ENCODE results near the gene RBM48.
A peak's percentile ranks its signal among the peaks of the same experiment; 100 is the strongest.
"Not testable (repeated sequence)": the region's sequence is repeated elsewhere in the genome, so short reads cannot be mapped to it uniquely, and the experiment has no call there.

RBM48 gene

DNA sequence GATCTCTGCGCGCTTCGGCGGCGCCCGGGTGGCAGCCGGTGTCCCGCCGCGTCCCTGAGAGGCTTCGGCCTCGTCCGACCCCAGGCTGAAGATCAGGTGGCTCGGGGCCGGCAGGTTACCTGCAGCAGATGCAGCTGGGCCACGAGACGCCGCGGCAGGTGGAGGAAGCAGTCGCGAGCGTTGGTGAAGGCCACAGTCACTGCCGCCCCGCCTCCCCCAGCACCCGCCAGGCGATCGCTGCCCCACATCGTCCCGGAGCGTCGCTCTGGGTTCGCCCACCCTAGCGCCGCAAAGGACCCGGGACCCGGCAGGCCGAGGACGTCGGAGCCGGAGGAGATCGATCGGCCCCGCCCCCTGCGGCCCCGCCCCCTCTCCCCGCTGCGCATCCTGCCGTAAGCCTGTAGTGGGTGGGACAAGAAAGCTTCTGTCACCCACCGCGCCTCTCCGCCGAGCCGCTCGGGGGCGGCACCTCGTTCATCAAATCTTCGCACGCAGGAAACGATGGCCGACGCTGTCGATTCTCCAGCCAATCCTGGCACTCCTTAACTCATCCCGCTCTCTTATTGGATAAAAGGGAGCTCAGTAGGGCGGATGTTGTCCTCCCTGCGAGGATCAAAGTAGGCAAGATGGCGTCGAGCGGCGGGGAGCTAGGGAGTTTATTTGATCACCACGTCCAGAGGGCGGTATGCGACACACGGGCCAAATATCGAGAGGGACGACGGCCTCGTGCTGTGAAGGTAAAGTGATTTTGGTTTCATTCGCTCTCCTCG, at the start of gene RBM48, which contains the start of gene PEX1 (continued):
- TF ChIP-seq ZFP37 (tag by site-specific recombination; IDR thresholded peaks at IDR 0.05) (0 out of 2 replicates have a peak, but pooled peaks have one; percentile 38), MYNN (tag by site-specific recombination; IDR thresholded peaks at IDR 0.05; ENCODE audit: borderline replicate concordance) (no peak), ZNF324 (tag by site-specific recombination; IDR thresholded peaks at IDR 0.05) (0 out of 2 replicates have a peak, but pooled peaks have one; percentile 25), IKZF3 (tag by site-specific recombination; IDR thresholded peaks at IDR 0.05) (no peak), ZNF366 (tag by site-specific recombination; conservative IDR thresholded peaks at IDR 0.05) (no peak), YY2 (tag by site-specific recombination; IDR thresholded peaks at IDR 0.05) (peak; percentile 85), ZNF707 (tag by site-specific recombination; IDR thresholded peaks at IDR 0.05) (no peak), ZBTB17 (tag by site-specific recombination; IDR thresholded peaks at IDR 0.05) (peak; percentile 99), ZNF548 (tag by site-specific recombination; IDR thresholded peaks at IDR 0.05) (no peak), ZNF248 (tag by site-specific recombination; IDR thresholded peaks at IDR 0.05) (no peak), KLF8 (tag by site-specific recombination; IDR thresholded peaks at IDR 0.05) (peak; percentile 73; the same call in 1 of the 2 replicates), ZNF585B (tag by site-specific recombination; IDR thresholded peaks at IDR 0.05) (no peak), ZNF157 (tag by site-specific recombination; IDR thresholded peaks at IDR 0.05) (no peak)
- TF ChIP-seq, protein P1, sequence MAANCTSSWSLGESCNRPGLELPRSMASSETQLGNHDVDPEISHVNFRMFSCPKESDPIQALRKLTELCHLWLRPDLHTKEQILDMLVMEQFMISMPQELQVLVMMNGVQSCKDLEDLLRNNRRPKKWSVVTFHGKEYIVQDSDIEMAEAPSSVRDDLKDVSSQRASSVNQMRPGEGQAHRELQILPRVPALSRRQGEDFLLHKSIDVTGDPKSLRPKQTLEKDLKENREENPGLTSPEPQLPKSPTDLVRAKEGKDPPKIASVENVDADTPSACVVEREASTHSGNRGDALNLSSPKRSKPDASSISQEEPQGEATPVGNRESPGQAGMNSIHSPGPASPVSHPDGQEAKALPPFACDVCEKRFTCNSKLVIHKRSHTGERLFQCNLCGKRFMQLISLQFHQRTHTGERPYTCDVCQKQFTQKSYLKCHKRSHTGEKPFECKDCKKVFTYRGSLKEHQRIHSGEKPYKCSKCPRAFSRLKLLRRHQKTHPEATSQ (tag by site-specific recombination; IDR thresholded peaks at IDR 0.05): 0 out of 2 replicates have a peak, but pooled peaks have one; percentile 33
- TF ChIP-seq, protein P2, sequence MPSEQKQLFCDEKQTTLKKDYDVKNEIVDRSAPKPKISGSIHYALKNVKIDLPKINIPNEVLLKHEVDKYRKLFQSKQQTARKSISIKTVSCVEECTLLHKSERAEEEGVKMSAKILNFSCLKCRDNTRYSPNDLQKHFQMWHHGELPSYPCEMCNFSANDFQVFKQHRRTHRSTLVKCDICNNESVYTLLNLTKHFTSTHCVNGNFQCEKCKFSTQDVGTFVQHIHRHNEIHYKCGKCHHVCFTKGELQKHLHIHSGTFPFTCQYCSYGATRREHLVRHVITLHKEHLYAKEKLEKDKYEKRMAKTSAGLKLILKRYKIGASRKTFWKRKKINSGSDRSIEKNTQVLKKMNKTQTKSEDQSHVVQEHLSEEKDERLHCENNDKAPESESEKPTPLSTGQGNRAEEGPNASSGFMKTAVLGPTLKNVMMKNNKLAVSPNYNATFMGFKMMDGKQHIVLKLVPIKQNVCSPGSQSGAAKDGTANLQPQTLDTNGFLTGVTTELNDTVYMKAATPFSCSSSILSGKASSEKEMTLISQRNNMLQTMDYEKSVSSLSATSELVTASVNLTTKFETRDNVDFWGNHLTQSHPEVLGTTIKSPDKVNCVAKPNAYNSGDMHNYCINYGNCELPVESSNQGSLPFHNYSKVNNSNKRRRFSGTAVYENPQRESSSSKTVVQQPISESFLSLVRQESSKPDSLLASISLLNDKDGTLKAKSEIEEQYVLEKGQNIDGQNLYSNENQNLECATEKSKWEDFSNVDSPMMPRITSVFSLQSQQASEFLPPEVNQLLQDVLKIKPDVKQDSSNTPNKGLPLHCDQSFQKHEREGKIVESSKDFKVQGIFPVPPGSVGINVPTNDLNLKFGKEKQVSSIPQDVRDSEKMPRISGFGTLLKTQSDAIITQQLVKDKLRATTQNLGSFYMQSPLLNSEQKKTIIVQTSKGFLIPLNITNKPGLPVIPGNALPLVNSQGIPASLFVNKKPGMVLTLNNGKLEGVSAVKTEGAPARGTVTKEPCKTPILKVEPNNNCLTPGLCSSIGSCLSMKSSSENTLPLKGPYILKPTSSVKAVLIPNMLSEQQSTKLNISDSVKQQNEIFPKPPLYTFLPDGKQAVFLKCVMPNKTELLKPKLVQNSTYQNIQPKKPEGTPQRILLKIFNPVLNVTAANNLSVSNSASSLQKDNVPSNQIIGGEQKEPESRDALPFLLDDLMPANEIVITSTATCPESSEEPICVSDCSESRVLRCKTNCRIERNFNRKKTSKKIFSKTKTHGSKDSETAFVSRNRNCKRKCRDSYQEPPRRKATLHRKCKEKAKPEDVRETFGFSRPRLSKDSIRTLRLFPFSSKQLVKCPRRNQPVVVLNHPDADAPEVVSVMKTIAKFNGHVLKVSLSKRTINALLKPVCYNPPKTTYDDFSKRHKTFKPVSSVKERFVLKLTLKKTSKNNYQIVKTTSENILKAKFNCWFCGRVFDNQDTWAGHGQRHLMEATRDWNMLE (tag by site-specific recombination; conservative IDR thresholded peaks at IDR 0.05; ENCODE audit: low read depth): peak; percentile 91

DNA sequence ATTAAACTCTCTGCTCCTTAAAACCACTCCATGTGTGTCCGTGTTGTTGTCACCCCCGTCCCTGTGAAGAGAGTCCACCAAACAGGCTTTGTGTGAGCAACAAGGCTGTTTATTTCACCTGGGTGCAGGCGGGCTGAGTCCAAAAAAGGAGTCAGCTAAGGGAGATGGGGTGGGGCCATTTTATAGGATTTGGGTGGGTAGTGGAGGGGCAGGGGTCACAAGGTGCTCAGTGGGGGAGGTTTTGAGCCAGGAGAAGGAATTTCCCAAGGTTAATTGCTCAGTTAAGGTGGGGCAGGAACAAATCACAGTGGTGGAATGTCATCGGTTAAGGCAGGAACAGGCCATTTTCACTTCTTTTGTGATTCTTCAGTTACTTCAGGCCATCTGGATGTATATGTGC, 49.4 kb upstream of the RBM48 start:
- H3K9me3 ChIP-seq (ENCODE audit: control insufficient read depth, insufficient read depth, low read depth, low read length); CTCF ChIA-PET; H3K36me3 ChIP-seq (ENCODE audit: control insufficient read depth in 2 of 2, insufficient read depth in 1 of 2, low read length in 2 of 2); H3K4me3 ChIP-seq (ENCODE audit: low read depth, low read length); H3K27ac ChIP-seq (ENCODE audit: extremely low read depth, low read depth, low read length); H3K4me1 ChIP-seq (ENCODE audit: control insufficient read depth, insufficient read depth, low read length): not testable (repeated sequence)
- POLR2A ChIA-PET: interaction anchor here (0.6 kb wide), 1 partner anchor 231 kb away, joined by 5 read pairs; no protein-coding TSS in a partner anchor

DNA sequence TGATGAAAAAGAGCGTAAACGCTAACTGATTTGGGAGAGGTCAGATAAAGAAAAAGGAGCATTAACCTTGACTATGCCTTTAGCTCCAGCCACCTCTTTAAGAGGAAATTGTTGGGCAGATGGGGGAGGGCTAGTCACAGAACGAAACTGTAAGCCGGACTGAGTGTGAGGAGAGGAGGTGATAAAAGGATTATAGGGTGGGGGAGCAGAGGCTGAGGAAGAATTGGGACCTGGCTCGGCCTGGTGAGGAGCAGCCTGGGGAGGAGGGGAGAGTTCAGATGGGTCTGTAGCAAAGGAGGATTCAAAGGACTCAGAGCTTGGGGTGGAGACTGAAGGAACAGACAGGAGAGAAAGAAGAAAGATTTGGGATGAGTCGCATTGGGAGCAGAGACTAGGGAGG, 45.0 kb upstream of the RBM48 start:
- H3K9me3 ChIP-seq (ENCODE audit: control insufficient read depth, insufficient read depth, low read depth, low read length); H3K4me3 ChIP-seq (ENCODE audit: low read depth, low read length); H3K4me1 ChIP-seq (ENCODE audit: control insufficient read depth, insufficient read depth, low read length); POLR2A ChIA-PET; H3K27ac ChIP-seq (ENCODE audit: extremely low read depth, low read depth, low read length): not testable (repeated sequence)
- H3K36me3 ChIP-seq (ENCODE audit: control insufficient read depth in 2 of 2, insufficient read depth in 1 of 2, low read length in 2 of 2): peaks cover 26 to 27% of the 10 kb centered on the region in 2 experiments
- CTCF ChIA-PET: interaction anchor here (0.6 kb wide), 1 partner anchor 23 kb away, joined by 4 read pairs; no protein-coding TSS in a partner anchor

DNA sequence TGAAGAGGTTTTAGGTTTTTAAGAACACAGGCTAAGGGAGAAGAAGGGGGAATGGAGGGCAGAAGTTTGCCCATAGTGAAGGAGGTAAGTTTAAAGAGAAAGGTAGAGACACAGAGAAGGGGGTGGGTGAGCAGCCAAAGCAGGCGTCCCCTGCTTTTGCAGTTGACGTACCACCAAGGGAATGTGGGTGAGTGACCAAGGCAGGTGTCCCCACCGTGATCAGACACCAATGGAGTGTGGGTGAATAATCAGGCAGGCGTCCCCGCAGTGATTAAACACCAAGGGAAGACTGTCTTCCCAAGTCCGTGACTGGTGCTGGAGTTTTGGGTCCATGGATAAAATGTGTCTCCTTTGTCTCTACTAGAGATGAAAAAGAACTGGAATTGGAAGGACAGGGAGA, 44.4 kb upstream of the RBM48 start:
- H3K9me3 ChIP-seq (ENCODE audit: control insufficient read depth, insufficient read depth, low read depth, low read length); H3K27ac ChIP-seq (ENCODE audit: extremely low read depth, low read depth, low read length); H3K4me3 ChIP-seq (ENCODE audit: low read depth, low read length); H3K4me1 ChIP-seq (ENCODE audit: control insufficient read depth, insufficient read depth, low read length); POLR2A ChIA-PET: not testable (repeated sequence)
- CTCF ChIA-PET: interaction anchor here (0.6 kb wide), 1 partner anchor 23 kb away, joined by 4 read pairs; no protein-coding TSS in a partner anchor
- H3K36me3 ChIP-seq (ENCODE audit: control insufficient read depth in 2 of 2, insufficient read depth in 1 of 2, low read length in 2 of 2): peaks cover 32 to 33% of the 10 kb centered on the region in 2 experiments
